Activated naive CD4-positive, alpha-beta T cell treated with anti-CD3 and anti-CD28 coated beads for 36 hours (primary cell): Measurements from ENCODE around the gene SMYD5. TPM values are rescaled to one million over a fixed set of nuclear protein-coding genes. Genes with fewer than 3 reads are reported as not detected.

Source experiments
- CTCF ChIA-PET: fragments of 350-600 bp; sonication (Branson Sonifier 250); formaldehyde crosslinking; loops from one replicate; lab custom pipeline; 2021; ENCODE audit warnings: antibody characterized with exemption; lab: Charles Lee
- DNase-seq: peaks from one replicate; pipeline ENCODE4 v3.0.0-alpha.2; 2020
- H3K27ac Mint-ChIP-seq: one replicate; pipeline ENCODE4 v1.8.0; 2021; ENCODE audit warnings: mild to moderate bottlenecking, mixed read lengths
- H3K27me3 Mint-ChIP-seq: one replicate; pipeline ENCODE4 v1.8.0; 2021; ENCODE audit warnings: low read depth, mixed read lengths
- H3K36me3 Mint-ChIP-seq: one replicate; pipeline ENCODE4 v1.8.0; 2021; ENCODE audit warnings: low read depth, mixed read lengths
- H3K4me1 Mint-ChIP-seq: one replicate; pipeline ENCODE4 v1.8.0; 2021; ENCODE audit warnings: low read depth, mixed read lengths
- H3K4me3 Mint-ChIP-seq: one replicate; pipeline ENCODE4 v1.8.0; 2021; ENCODE audit warnings: mild to moderate bottlenecking, moderate library complexity, mixed read lengths
- H3K9me3 Mint-ChIP-seq: one replicate; pipeline ENCODE4 v1.8.0; 2021; ENCODE audit warnings: mixed read lengths
- intact Hi-C: fragments of 100-400 bp; cut with micrococcal nuclease; formaldehyde crosslinking; loops from one replicate; pipeline ENCODE4 v1.15.1; 2023
- total RNA-seq, 2 experiments: library from RNA; stranded (reverse); gene quantifications; one replicate each; pipeline ENCODE4 v1.2.3, GENCODE V29; 2021

SMYD5 gene
- total RNA-seq, 2 experiments from 2014 or later: 37.4 to 39.0 TPM

DNA sequence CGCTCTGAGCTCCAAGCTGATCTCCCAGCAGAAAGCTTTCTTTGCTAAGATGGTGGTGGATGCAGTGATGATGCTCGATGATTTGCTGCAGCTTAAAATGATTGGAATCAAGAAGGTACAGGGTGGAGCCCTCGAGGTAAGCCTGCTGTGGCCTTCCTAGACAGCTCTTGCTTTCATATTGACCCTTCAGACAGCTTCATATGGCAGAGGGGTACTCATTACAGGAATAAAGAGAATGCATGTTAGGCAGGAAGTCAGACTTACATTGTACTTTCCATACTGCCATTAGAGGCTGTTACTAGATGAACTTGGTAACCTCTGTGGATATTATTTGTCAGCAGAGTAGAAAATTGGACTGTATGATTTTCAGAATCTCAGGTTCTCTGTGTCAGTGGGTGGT is 30.5 kb downstream of the SMYD5 start:
- DNase-seq: no peak
- intact Hi-C loops: no loop called here
- no peak overlapping the region for H3K4me3 Mint-ChIP-seq
- H3K36me3 Mint-ChIP-seq: peaks cover 48% of the 10 kb centered on the region
- peak overlapping the region; percentile 71 for H3K27ac Mint-ChIP-seq
- no peaks in the 10 kb centered on the region for H3K27me3 Mint-ChIP-seq
- CTCF ChIA-PET: interaction anchor here (1.3 to 1.9 kb wide), 5 partner anchors 10 to 46 kb away, joined by 3 to 10 read pairs (median 5); no protein-coding TSS in a partner anchor
- peaks cover 26% of the 10 kb centered on the region for H3K4me1 Mint-ChIP-seq
- no peaks in the 10 kb centered on the region for H3K9me3 Mint-ChIP-seq

DNA sequence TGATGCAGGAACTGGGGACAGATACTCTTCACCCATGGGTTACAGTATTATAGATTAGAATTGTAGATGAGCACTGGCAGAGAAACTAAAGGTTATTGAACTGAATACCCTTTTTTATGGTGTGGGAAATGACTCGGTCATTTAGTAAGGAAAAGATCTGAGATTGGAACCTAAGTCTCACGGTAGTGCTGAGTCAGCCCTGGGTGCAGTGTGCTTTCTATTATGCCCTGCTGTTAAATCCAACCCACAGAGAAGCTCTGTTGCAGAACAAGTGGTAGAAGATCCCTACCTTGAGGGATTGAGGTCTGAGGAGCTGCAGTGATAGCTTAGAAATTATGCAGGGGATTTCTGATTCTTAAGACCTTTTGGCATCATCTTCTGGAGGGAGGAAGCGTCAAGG is 32.8 kb downstream of the SMYD5 start:
- DNase-seq: no peak

DNA sequence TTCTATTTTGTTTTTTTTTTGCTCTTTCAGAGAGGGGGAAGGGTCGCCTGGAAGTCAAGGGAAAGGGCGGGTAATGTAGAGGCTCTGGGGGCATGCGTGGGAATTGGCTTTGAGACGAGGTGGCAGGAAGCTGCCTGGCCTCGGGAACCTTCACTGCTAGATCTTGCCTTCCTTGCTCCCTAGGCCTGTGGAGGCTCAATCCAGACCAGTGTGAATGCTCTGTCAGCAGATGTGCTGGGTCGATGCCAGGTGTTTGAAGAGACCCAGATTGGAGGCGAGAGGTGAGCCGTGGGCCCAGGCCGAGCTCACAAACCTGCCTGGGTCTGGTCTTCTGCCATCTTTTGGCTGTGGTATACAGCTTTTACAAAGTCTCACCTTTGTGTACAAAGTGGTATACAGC is 35.6 kb downstream of the SMYD5 start:
- H3K36me3 Mint-ChIP-seq: peaks cover 43% of the 10 kb centered on the region
- H3K4me3 Mint-ChIP-seq: no peak overlapping the region
- H3K27ac Mint-ChIP-seq: no peak overlapping the region
- no peak for DNase-seq
- peaks cover 4% of the 10 kb centered on the region for H3K4me1 Mint-ChIP-seq
- intact Hi-C loops: no loop called here
- H3K27me3 Mint-ChIP-seq: no peaks in the 10 kb centered on the region
- H3K9me3 Mint-ChIP-seq: no peaks in the 10 kb centered on the region
- CTCF ChIA-PET: interaction anchor here (0.6 to 2.3 kb wide), 4 partner anchors 10 to 164 kb away, joined by 3 to 7 read pairs (median 5); no protein-coding TSS in a partner anchor

More for the DNA sequence above, 32.8 kb downstream of the SMYD5 start:
- H3K36me3 Mint-ChIP-seq: peaks cover 55% of the 10 kb centered on the region
- peaks cover 17% of the 10 kb centered on the region for H3K4me1 Mint-ChIP-seq
- CTCF ChIA-PET: interaction anchor here (1.3 kb wide), 1 partner anchor 43 kb away, joined by 4 read pairs; no protein-coding TSS in a partner anchor
- H3K27me3 Mint-ChIP-seq: no peaks in the 10 kb centered on the region
- H3K4me3 Mint-ChIP-seq: no peak overlapping the region
- H3K9me3 Mint-ChIP-seq: no peaks in the 10 kb centered on the region
- intact Hi-C loops: no loop called here
- H3K27ac Mint-ChIP-seq: peak overlapping the region; percentile 22

DNA sequence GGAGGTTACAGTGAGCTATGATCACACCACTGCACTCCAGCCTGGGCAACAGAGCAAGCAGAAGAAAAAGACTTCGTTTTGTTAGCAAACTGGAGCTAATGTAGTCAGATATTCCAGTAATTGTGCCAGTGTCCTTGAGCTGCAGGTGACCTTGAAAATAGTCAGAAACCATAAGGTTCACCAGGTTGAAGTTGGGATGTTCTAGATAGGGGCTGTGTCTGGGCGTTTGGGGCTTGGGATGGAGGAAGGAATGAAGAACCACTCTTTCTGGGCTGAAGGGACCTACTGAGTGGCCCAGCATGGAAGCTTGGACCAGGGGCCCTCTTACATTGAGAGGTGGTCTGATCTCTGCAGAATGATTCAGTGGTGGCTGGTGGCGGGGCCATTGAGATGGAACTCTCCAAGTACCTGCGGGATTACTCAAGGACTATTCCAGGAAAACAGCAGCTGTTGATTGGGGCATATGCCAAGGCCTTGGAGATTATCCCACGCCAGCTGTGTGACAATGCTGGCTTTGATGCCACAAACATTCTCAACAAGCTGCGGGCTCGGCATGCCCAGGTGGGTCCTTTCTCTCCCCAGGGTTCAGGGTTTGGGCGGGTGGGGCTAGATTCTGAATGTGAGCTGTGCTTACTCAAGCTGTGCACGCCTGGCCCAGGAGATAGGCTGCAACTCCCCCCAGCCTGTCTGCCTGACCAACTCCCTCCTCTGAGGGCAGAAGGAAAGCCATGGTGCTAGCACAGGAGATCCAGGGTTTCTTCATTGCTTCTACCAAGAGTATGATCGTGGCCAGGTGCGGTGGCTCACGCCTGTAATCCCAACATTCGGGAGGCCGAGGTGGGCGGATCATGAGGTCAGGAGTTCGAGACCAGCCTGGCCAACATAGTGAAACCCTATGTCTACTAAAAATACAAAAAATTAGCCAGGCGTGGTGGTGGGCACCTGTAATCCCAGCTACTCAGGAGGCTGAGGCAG is 37.1 kb downstream of the SMYD5 start:
- Mint-ChIP-seq H3K27me3 (no peaks in the 10 kb centered on the region), H3K27ac (no peak overlapping the region), H3K4me3 (no peak overlapping the region), H3K36me3 (peaks cover 36% of the 10 kb centered on the region), H3K9me3 (no peaks in the 10 kb centered on the region), H3K4me1 (peaks cover 4% of the 10 kb centered on the region)
- intact Hi-C loops: no loop called here
- CTCF ChIA-PET: interaction anchor here (2.2 to 2.3 kb wide), 2 partner anchors 12 to 39 kb away, joined by 7 read pairs; no protein-coding TSS in a partner anchor
- no peak for DNase-seq

DNA sequence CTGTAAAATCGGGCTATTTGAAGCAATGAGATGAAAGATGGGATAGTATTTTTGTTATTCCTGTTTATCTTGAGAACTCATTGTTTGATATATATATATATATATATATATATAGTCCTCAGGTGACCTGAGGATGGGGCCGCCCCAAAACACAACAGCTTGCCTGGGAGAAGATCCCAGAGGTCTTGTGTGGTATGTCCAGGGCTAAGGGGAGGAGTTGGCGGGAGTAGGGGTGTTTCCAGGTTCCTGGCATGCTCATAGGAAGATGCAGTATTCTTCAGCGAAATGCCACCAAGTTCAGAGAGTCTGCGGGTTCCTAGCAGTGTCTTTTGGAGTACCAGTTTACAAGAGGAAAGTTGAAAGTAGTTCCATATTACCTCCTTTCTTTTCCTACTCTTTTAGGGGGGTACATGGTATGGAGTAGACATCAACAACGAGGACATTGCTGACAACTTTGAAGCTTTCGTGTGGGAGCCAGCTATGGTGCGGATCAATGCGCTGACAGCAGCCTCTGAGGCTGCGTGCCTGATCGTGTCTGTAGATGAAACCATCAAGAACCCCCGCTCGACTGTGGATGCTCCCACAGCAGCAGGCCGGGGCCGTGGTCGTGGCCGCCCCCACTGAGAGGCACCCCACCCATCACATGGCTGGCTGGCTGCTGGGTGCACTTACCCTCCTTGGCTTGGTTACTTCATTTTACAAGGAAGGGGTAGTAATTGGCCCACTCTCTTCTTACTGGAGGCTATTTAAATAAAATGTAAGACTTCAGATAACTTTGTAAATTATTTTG is 38.4 kb downstream of the SMYD5 start:
- CTCF ChIA-PET: no interaction called here
- no peaks in the 10 kb centered on the region for H3K4me1 Mint-ChIP-seq
- peaks cover 25% of the 10 kb centered on the region for H3K36me3 Mint-ChIP-seq
- H3K27ac Mint-ChIP-seq: no peak overlapping the region
- DNase-seq: no peak
- H3K27me3 Mint-ChIP-seq: no peaks in the 10 kb centered on the region
- no peaks in the 10 kb centered on the region for H3K9me3 Mint-ChIP-seq
- intact Hi-C loops: no loop called here
- H3K4me3 Mint-ChIP-seq: no peak overlapping the region

DNA sequence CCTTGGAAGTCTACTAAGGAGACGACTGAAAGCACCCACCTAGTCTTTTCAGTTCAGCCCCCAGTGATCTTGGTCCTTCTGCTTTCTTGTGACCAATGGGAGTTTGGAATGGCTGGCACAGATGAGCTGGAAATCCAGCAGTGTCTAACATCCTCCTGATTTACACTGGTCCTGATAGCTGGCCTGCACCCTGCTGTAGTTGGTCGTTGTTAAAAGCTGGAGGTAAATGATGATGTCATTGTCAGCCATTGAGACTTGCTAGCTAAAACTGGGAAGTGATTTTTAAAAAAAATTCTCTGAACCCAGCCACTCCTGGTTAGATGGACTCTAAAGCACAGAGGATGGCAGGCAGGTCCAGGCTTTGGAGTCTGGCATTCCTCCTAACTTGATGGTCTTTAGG is 39.4 kb downstream of the SMYD5 start:
- H3K9me3 Mint-ChIP-seq: no peaks in the 10 kb centered on the region
- no peaks in the 10 kb centered on the region for H3K27me3 Mint-ChIP-seq
- H3K27ac Mint-ChIP-seq: no peak overlapping the region
- intact Hi-C loops: no loop called here
- H3K4me3 Mint-ChIP-seq: no peak overlapping the region
- DNase-seq: no peak
- CTCF ChIA-PET: interaction anchor here (0.6 to 1.4 kb wide), 3 partner anchors 9 to 56 kb away, joined by 3 to 4 read pairs (median 3); no protein-coding TSS in a partner anchor
- H3K36me3 Mint-ChIP-seq: peaks cover 25% of the 10 kb centered on the region
- H3K4me1 Mint-ChIP-seq: no peaks in the 10 kb centered on the region

DNA sequence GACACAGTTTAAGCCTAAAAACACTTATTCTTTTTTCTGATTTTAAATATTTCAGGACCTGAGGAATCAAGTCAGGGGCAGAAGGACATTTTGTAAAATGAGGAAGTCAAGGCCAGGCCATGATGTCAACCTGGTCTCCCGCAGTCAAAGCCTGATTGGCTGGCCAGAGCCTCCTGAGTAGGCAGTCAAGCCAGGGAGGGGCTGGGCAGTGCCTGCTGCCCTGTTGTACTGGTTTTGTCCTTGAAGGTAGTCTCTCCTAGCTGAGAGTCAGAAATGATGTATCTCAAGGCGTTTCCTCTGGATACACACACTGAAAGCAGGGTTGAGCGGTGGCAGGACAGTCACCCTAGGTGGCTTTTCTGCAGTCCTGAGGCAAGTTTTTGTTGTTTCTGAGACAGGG is 39.9 kb downstream of the SMYD5 start:
- DNase-seq: no peak
- H3K27me3 Mint-ChIP-seq: no peaks in the 10 kb centered on the region
- peaks cover 20% of the 10 kb centered on the region for H3K36me3 Mint-ChIP-seq
- no peaks in the 10 kb centered on the region for H3K4me1 Mint-ChIP-seq
- H3K4me3 Mint-ChIP-seq: no peak overlapping the region
- intact Hi-C loops: no loop called here
- CTCF ChIA-PET: interaction anchor here (0.6 to 1.4 kb wide), 3 partner anchors 9 to 56 kb away, joined by 3 to 4 read pairs (median 3); no protein-coding TSS in a partner anchor
- H3K27ac Mint-ChIP-seq: no peak overlapping the region
- H3K9me3 Mint-ChIP-seq: no peaks in the 10 kb centered on the region

DNA sequence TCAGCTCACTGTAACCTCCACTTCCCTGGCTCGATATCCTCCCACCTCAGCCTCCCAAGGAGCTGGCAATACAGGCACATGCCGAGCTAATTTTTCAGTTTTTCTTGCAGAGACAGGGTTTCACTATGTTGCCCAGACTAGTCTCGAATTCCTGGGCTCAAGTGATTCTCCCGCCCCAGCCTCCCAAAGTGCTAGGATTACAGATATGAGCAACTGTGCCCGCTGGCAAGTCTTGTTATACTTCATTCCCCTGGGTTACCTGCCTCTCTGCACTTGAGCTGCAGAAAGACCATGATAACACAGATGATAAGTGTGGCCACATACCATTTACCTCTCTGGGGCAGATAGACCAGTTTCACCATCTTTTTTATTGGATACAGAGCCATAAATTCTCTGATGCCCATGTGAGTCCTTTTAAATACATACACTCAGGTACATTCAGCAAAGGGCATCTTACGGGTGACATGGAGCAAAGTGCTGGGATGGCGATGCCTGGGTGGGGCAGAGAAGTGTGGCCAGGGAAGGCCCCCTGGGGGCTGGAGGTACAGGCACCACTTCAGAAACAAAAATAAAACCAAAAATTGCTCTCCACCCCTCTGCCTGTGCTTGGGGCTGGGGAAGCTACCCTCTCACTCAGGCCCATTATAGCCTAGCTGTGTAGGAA is 40.4 kb downstream of the SMYD5 start:
- Mint-ChIP-seq H3K27ac (peak overlapping the region; percentile 30), H3K9me3 (no peaks in the 10 kb centered on the region), H3K36me3 (peaks cover 18% of the 10 kb centered on the region), H3K4me3 (no peak overlapping the region), H3K27me3 (no peaks in the 10 kb centered on the region), H3K4me1 (no peaks in the 10 kb centered on the region)
- intact Hi-C loops: no loop called here
- CTCF ChIA-PET: interaction anchor here (0.6 to 1.4 kb wide), 2 partner anchors 10 to 55 kb away, joined by 3 to 4 read pairs; no protein-coding TSS in a partner anchor
- no peak for DNase-seq

DNA sequence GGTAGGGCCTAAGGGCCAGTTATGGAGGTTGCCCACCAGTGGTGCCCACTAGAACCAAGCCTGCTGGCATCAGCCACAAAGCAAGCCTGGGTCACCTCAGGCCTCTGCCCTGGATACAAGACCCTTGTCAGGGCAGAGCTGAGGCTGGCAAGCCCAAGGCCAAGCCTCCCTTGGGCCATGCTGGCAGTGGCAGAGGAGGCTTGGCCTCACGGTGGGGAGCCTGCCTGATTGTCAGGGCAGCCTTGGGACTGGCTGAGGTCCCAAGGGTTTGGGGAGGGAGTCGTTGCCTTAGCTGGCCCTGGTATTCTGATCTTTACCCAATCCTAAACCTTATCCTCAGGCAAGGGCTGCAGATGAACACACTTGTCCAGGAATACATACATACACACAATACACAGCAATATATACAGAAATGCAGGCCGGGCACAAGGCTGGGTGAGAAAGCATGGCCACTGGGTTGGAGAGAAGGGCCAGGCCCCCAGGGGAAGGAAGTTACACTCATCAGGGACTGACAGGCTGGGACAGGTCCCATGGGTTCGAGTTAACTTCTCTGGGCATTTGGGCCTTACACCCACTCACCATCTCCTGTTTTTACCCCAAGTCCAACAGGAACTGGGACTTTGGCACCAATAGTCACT is 41.1 kb downstream of the SMYD5 start:
- Mint-ChIP-seq H3K4me1 (no peaks in the 10 kb centered on the region), H3K4me3 (no peak overlapping the region), H3K36me3 (peaks cover 15% of the 10 kb centered on the region), H3K27ac (no peak overlapping the region), H3K9me3 (no peaks in the 10 kb centered on the region), H3K27me3 (no peaks in the 10 kb centered on the region)
- CTCF ChIA-PET: interaction anchor here (1.4 kb wide), 1 partner anchor 10 kb away, joined by 4 read pairs; no protein-coding TSS in a partner anchor
- DNase-seq: no peak
- intact Hi-C loops: no loop called here

DNA sequence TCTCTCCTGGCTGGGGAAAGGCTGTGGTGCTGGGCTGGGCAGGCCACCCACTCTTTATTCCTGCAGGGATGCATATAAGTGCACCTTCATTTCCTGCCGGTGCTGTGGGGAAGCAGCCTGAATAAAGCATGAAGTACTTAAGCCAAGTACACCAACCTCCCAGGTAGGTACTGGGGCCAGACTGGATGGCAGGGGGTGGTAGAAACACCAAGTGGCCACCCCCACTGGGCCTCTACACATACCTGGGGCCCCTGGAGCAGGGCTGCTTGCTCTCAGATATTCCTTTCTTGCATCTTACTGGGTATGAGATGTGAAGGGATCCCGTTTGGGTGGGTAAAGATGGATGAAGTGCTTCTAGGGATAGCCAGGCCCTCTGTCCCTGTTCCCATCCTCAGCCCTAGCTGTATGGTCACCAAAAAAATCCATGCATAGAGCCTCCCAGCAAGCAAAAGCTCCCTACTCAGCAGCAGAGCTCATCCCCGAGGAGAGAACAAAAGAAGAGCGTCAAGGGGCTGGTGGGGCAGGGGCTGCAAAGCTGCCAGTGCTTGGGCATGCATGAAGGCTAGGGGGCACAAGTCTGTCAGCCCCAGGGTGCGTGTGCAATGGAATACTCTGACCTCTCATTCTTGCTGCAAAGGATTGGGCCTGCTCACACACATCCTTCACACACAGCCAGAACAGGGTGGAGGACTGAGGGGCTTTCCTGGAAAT is 42.0 kb downstream of the SMYD5 start:
- Mint-ChIP-seq H3K27me3 (no peaks in the 10 kb centered on the region), H3K36me3 (peaks cover 6% of the 10 kb centered on the region), H3K4me1 (no peaks in the 10 kb centered on the region), H3K27ac (no peak overlapping the region), H3K9me3 (no peaks in the 10 kb centered on the region), H3K4me3 (no peak overlapping the region)
- DNase-seq: no peak
- intact Hi-C loops: no loop called here
- CTCF ChIA-PET: no interaction called here

DNA sequence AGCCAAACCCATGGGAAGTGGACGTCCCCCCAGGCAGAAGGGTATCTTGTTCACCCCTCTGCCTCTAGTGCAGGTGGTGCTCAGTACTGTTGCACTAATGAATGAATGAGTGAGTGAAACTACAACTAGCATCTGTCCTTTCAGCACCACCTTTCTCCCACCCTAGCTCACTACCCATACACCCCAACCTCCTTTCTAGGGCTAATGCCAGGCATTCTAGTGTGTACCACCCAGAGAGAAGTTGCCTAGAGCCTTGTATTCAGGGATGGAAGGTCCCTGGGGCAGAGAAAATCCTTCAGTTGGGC is 42.5 kb downstream of the SMYD5 start:
- no peaks in the 10 kb centered on the region for H3K27me3 Mint-ChIP-seq
- peaks cover 7% of the 10 kb centered on the region for H3K36me3 Mint-ChIP-seq
- no peaks in the 10 kb centered on the region for H3K4me1 Mint-ChIP-seq
- intact Hi-C loops: no loop called here
- H3K4me3 Mint-ChIP-seq: no peak overlapping the region
- no peaks in the 10 kb centered on the region for H3K9me3 Mint-ChIP-seq
- no peak for DNase-seq
- CTCF ChIA-PET: interaction anchor here (1.2 kb wide), 1 partner anchor 12 kb away, joined by 5 read pairs; no protein-coding TSS in a partner anchor
- no peak overlapping the region for H3K27ac Mint-ChIP-seq
